Sciatic nerve (tissue), 2 donors: ENCODE data around the gene SLC6A7. TPM values are rescaled to one million over a fixed set of nuclear protein-coding genes. Genes with fewer than 3 reads are reported as not detected.
A peak's percentile ranks its signal among the peaks of the same experiment; 100 is the strongest.

ENCODE experiments used
- ATAC-seq: fragments of 200-7000 bp; cut with Tn5 transposase; one replicate; pipeline ENCODE4 v1.9.1; 2020; ENCODE audit warnings: mild to moderate bottlenecking, moderate library complexity
- DNase-seq: peaks from one replicate; pipeline ENCODE4 v3.0.0-alpha.2; 2020; ENCODE audit warnings: low spot score
- intact Hi-C: fragments of 100-400 bp; cut with DNase I; formaldehyde crosslinking; loops from one replicate; pipeline ENCODE4 v1.14.2; 2022
- total RNA-seq: library from RNA; stranded (reverse); fragmentation: NEBNext Ultra II Directional; extraction: Animal tissue kit (Norgen Biotek cat#: 25700); gene quantifications from one replicate; pipeline ENCODE4 v1.2.1, GENCODE V29; 2021
- donor health status: DM: no; HTN: no; CAD: no.
- donor health status: DM: no; HTN: no; CAD: no.

Gene SLC6A7
- total RNA-seq, 1 donor from 2014 or later, result not detected

- ATAC-seq (no peak), DNase-seq (no peak)
- intact Hi-C loops, result no loop called here
Observed at GRCh38 chr5:150167512-150167850, 22.4 kb upstream of the SLC6A7 start.

GRCh38 chr5:150167908-150168307, 22.0 kb upstream of the SLC6A7 start:
- no peak for DNase-seq
- no peak for ATAC-seq
- intact Hi-C loops, result no loop called here

- intact Hi-C loops, result no loop called here
- ATAC-seq (no peak), DNase-seq (no peak)
Observed at GRCh38 chr5:150168864-150169263, 21.0 kb upstream of the SLC6A7 start.

GRCh38 chr5:150172145-150172544, 17.7 kb upstream of the SLC6A7 start:
- ATAC-seq (no peak), DNase-seq (no peak)
- intact Hi-C loops, result no loop called here

- intact Hi-C loops, result no loop called here
- ATAC-seq, result no peak
- no peak for DNase-seq
Observed at GRCh38 chr5:150172556-150172955, 17.3 kb upstream of the SLC6A7 start.

GRCh38 chr5:150173161-150173560, 16.7 kb upstream of the SLC6A7 start:
- ATAC-seq (no peak), DNase-seq (no peak)
- intact Hi-C loops, result no loop called here

GRCh38 chr5:150174285-150174684, 15.6 kb upstream of the SLC6A7 start:
- ATAC-seq (no peak), DNase-seq (no peak)
- intact Hi-C loops, result no loop called here

GRCh38 chr5:150175076-150175475, 14.8 kb upstream of the SLC6A7 start:
- ATAC-seq, result no peak
- intact Hi-C loops, result no loop called here

GRCh38 chr5:150175536-150175935, 14.3 kb upstream of the SLC6A7 start:
- DNase-seq (no peak), ATAC-seq (no peak)
- intact Hi-C loops, result no loop called here

More at GRCh38 chr5:150175076-150175475, 14.8 kb upstream of the SLC6A7 start:
- no peak for DNase-seq

GRCh38 chr5:150176745-150177477, 13.0 kb upstream of the SLC6A7 start:
- DNase-seq (no peak), ATAC-seq (no peak)
- intact Hi-C loops, result no loop called here

- DNase-seq (no peak), ATAC-seq (no peak)
- intact Hi-C loops, result no loop called here
Observed at GRCh38 chr5:150177721-150178120, 12.1 kb upstream of the SLC6A7 start.

- ATAC-seq (no peak), DNase-seq (no peak)
- intact Hi-C loops, result no loop called here
Observed at GRCh38 chr5:150178262-150178661, 11.6 kb upstream of the SLC6A7 start.

- intact Hi-C loops, result no loop called here
- DNase-seq, result no peak
- no peak for ATAC-seq
Observed at GRCh38 chr5:150179019-150179620, 10.7 kb upstream of the SLC6A7 start.

GRCh38 chr5:150180241-150181026, 9.4 kb upstream of the SLC6A7 start:
- DNase-seq (peak; percentile 86), ATAC-seq (peak; percentile 88)
- intact Hi-C loops, result no loop called here

GRCh38 chr5:150181027-150181426, 8.8 kb upstream of the SLC6A7 start:
- ATAC-seq (peak; percentile 1), DNase-seq (no peak)
- intact Hi-C loops, result no loop called here

- ATAC-seq (no peak), DNase-seq (no peak)
- intact Hi-C loops, result no loop called here
Observed at GRCh38 chr5:150181766-150182545, 7.9 kb upstream of the SLC6A7 start.

- intact Hi-C loops, result no loop called here
Observed at GRCh38 chr5:150182774-150183173, 7.1 kb upstream of the SLC6A7 start.

GRCh38 chr5:150183436-150183835, 6.4 kb upstream of the SLC6A7 start:
- ATAC-seq (no peak), DNase-seq (no peak)
- intact Hi-C loops, result no loop called here

More at GRCh38 chr5:150182774-150183173, 7.1 kb upstream of the SLC6A7 start:
- DNase-seq (no peak), ATAC-seq (no peak)

GRCh38 chr5:150184006-150184405, 5.9 kb upstream of the SLC6A7 start:
- intact Hi-C loops, result no loop called here
- DNase-seq (no peak), ATAC-seq (no peak)
